A549 (cell line): ENCODE measurements around the gene ZNF491. TPM values are rescaled to one million over a fixed set of nuclear protein-coding genes. Genes with fewer than 3 reads are reported as not detected.
A peak's percentile ranks its signal among the peaks of the same experiment; 100 is the strongest.
"Not testable (repeated sequence)": the region's sequence is repeated elsewhere in the genome, so short reads cannot be mapped to it uniquely, and the experiment has no call there.

Experiments used
- ATAC-seq, 2 experiments: fragments of 200-7000 bp in 1 of 2; fragments of >200 bp in 1 of 2; cut with Nextera tagmentation in 1 of 2; cut with Tn5 transposase in 1 of 2; 3 replicates each; pipeline versions ENCODE4 v1.8.0 to v1.9.1; 2018 to 2020; ENCODE audit warnings: mild to moderate bottlenecking in 1 of 2, moderate library complexity in 1 of 2
- CTCF ChIA-PET: fragments of 300-600 bp; sonication (Branson Sonifier 250); formaldehyde crosslinking; extraction: SDS; loops from one replicate; lab custom pipeline; 2021; ENCODE audit warnings: antibody characterized with exemption, inconsistent platforms; lab: Yijun Ruan, JAX
- POLR2A ChIA-PET: fragments of 350-600 bp; formaldehyde crosslinking; extraction: SDS; loops from one replicate; lab custom pipeline; 2021; ENCODE audit warnings: antibody characterized with exemption, inconsistent platforms; lab: Yijun Ruan, JAX
- DNase-seq, 2 experiments: peaks; one replicate each; pipeline versions ENCODE4 v3.0.0 to v3.0.0-alpha.2; 2011 to 2016; ENCODE audit warnings: low read depth in 1 of 2, low spot score in 1 of 2
- FAIRE-seq: peaks from 2 replicates; lab custom pipeline; 2011; peaks lifted over from hg19 to GRCh38; lab: Jason Lieb, UNC
- H3K27ac ChIP-seq, 2 experiments: fragments of >200 bp; sonication (Bioruptor Twin); formaldehyde crosslinking; 3 replicates each; pipeline ENCODE4 v1.5.1; 2016 to 2017
- H3K4me1 ChIP-seq: fragments of >200 bp; sonication (Bioruptor Twin); formaldehyde crosslinking; 3 replicates; pipeline ENCODE4 v1.6.1; 2016
- H3K4me2 ChIP-seq: fragments of >200 bp; sonication (Bioruptor Twin); formaldehyde crosslinking; 3 replicates; pipeline ENCODE4 v1.6.1; 2016
- H3K4me3 ChIP-seq: fragments of >200 bp; sonication (Bioruptor Twin); formaldehyde crosslinking; 3 replicates; pipeline ENCODE4 v1.5.1; 2016
- H3K9me3 ChIP-seq: fragments of >200 bp; sonication (Bioruptor Twin); formaldehyde crosslinking; 3 replicates; pipeline ENCODE4 v1.6.1; 2016
- CEBPB ChIP-seq, 2 experiments: fragments of >200 bp in 1 of 2; sonication (Bioruptor Twin) in 1 of 2; formaldehyde crosslinking in 1 of 2; IDR thresholded peaks; 2 replicates each; pipeline ENCODE4 v1.6.1; 2012 to 2016
- FOSL2 ChIP-seq, 2 experiments: fragments of 450-650 bp in 1 of 2; fragments of >200 bp in 1 of 2; sonication (Bioruptor Twin) in 1 of 2; formaldehyde crosslinking; IDR thresholded peaks; 2 replicates each; pipeline versions ENCODE4 v1.5.0 to v1.6.1; 2016 to 2020; ENCODE audit warnings: mild to moderate bottlenecking in 1 of 2, moderate library complexity in 1 of 2
- FOXS1 ChIP-seq: fragments of 250-450 bp; sonication (Bioruptor Pico); IDR thresholded peaks from 2 replicates; pipeline ENCODE4 v1.5.0; 2020; ENCODE audit warnings: mild to moderate bottlenecking, moderate library complexity
- HOXB5 ChIP-seq: fragments of 250-450 bp; sonication (Bioruptor Pico); IDR thresholded peaks from 2 replicates; pipeline ENCODE4 v1.5.0; 2020; ENCODE audit warnings: mild to moderate bottlenecking, moderate library complexity
- JUNB ChIP-seq: fragments of >200 bp; sonication (Bioruptor Twin); formaldehyde crosslinking; IDR thresholded peaks from 2 replicates; pipeline ENCODE4 v1.6.1; 2016
- MAZ ChIP-seq: fragments of 150-350 bp; IDR thresholded peaks from 2 replicates; pipeline ENCODE4 v1.6.1; 2014; ENCODE audit warnings: antibody characterized with exemption, low read depth, low read length, borderline replicate concordance
- NPAS2 ChIP-seq: fragments of 250-450 bp; sonication (Bioruptor Pico); IDR thresholded peaks from 2 replicates; pipeline ENCODE4 v1.8.0; 2022; ENCODE audit warnings: mild to moderate bottlenecking, moderate library complexity, borderline replicate concordance
- NR3C1 ChIP-seq: fragments of >200 bp; sonication (Bioruptor Twin); formaldehyde crosslinking; IDR thresholded peaks from 3 replicates; pipeline ENCODE4 v1.6.1; 2017
- RAD21 ChIP-seq, 2 experiments: fragments of >200 bp in 1 of 2; sonication (Bioruptor Twin) in 1 of 2; formaldehyde crosslinking in 1 of 2; IDR thresholded peaks in 1 of 2; conservative IDR thresholded peaks in 1 of 2; 2 replicates in 1 of 2; 3 replicates in 1 of 2; pipeline ENCODE4 v1.6.1; 2012 to 2018; ENCODE audit warnings: inconsistent platforms in 1 of 2
- RFX5 ChIP-seq: fragments of 450-650 bp; IDR thresholded peaks from 2 replicates; pipeline ENCODE4 v1.7.1; 2014; ENCODE audit warnings: antibody characterized with exemption, mild to moderate bottlenecking, moderate library complexity
- SREBF2 ChIP-seq: fragments of 450-650 bp; IDR thresholded peaks from 2 replicates; pipeline ENCODE4 v1.6.1; 2014; ENCODE audit warnings: mild to moderate bottlenecking, moderate library complexity
- TFCP2L1 ChIP-seq: fragments of 250-450 bp; sonication (Bioruptor Pico); IDR thresholded peaks from 2 replicates; pipeline ENCODE4 v1.5.0; 2021; ENCODE audit warnings: mild to moderate bottlenecking
- WGBS: methylation state at CpG from one replicate; pipeline ENCODE4 v1.1.6; 2017; ENCODE audit errors: missing lambda C conversion rate; 5-methylcytosine and 5-hydroxymethylcytosine counted together
- polyA plus RNA-seq, 4 experiments: library from polyadenylated mRNA; depleted of rRNA in 3 of 4; stranded (reverse); fragments of >200 nt; fragmentation: RNase III in 1 of 4; extraction: RNeasy Plus Mini Kit Qiagen cat#74134 plus additional on column Dnase treatment in 1 of 4; gene quantifications; 2 replicates in 3 of 4; 3 replicates in 1 of 4; pipeline ENCODE4 v1.2.3, GENCODE V29; 2011 to 2017
- TF ChIP-seq, protein P1 (sequence below): fragments of 200-600 bp; sonication (generic); IDR thresholded peaks from 2 replicates; pipeline ENCODE4 v1.6.1; 2016; ENCODE audit warnings: antibody characterized with exemption, mild to moderate bottlenecking, moderate library complexity
- TF ChIP-seq, protein P2 (sequence below): fragments of >200 bp; sonication (Bioruptor Twin); formaldehyde crosslinking; IDR thresholded peaks from 3 replicates; pipeline ENCODE4 v1.5.1; 2016
- TF ChIP-seq, protein P3 (sequence below): IDR thresholded peaks from 2 replicates; pipeline ENCODE4 v1.6.1; 2012
- TF ChIP-seq, protein P4 (sequence below): IDR thresholded peaks from 2 replicates; pipeline ENCODE4 v1.6.1; 2012

The ZNF491 gene
- polyA plus RNA-seq, 2 of the 4 experiments (the other 2 are of a cell fraction): not detected

DNA sequence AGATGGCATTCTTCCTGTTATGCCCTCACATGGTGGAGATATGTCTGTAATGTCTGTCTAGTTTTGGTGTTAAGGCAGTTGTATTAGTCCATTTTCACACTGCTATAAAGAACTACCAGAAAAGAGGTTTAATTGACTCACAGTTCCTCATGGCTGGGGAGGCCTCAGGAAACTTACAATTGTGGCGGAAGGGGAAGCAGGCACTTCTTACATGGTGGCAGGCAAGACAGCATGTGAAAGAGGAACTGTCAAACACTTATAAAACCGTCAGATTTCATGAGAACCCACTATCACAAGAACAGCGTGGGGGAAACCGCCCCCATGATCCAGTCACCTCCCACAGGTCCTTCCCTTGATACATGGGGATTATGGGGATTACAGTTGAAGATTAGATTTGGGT lies 28.3 kb upstream of the ZNF491 start:
- ChIA-PET CTCF (no interaction called here), POLR2A (no interaction called here)
- H3K9me3 ChIP-seq: no peaks in the 10 kb centered on the region; the same call in 2 of the 3 replicates
- FAIRE-seq (no peak), DNase-seq (no peak), ATAC-seq (no peak)
- H3K4me2 ChIP-seq: no peak overlapping the region
- no peaks in the 10 kb centered on the region for H3K4me1 ChIP-seq
- TF ChIP-seq, protein P1, sequence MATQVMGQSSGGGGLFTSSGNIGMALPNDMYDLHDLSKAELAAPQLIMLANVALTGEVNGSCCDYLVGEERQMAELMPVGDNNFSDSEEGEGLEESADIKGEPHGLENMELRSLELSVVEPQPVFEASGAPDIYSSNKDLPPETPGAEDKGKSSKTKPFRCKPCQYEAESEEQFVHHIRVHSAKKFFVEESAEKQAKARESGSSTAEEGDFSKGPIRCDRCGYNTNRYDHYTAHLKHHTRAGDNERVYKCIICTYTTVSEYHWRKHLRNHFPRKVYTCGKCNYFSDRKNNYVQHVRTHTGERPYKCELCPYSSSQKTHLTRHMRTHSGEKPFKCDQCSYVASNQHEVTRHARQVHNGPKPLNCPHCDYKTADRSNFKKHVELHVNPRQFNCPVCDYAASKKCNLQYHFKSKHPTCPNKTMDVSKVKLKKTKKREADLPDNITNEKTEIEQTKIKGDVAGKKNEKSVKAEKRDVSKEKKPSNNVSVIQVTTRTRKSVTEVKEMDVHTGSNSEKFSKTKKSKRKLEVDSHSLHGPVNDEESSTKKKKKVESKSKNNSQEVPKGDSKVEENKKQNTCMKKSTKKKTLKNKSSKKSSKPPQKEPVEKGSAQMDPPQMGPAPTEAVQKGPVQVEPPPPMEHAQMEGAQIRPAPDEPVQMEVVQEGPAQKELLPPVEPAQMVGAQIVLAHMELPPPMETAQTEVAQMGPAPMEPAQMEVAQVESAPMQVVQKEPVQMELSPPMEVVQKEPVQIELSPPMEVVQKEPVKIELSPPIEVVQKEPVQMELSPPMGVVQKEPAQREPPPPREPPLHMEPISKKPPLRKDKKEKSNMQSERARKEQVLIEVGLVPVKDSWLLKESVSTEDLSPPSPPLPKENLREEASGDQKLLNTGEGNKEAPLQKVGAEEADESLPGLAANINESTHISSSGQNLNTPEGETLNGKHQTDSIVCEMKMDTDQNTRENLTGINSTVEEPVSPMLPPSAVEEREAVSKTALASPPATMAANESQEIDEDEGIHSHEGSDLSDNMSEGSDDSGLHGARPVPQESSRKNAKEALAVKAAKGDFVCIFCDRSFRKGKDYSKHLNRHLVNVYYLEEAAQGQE: no peak
- TF ChIP-seq RAD21 (conservative IDR thresholded peaks at IDR 0.05 in 1 of 2, IDR thresholded peaks at IDR 0.05 in 1 of 2) (no peak), FOXS1 (CRISPR knock-in tag) (no peak), FOSL2 (IDR thresholded peaks at IDR 0.05) (no peak), FOSL2 (CRISPR knock-in tag; IDR thresholded peaks at IDR 0.05) (no peak), MAZ (no peak)
- TF ChIP-seq, protein P2, sequence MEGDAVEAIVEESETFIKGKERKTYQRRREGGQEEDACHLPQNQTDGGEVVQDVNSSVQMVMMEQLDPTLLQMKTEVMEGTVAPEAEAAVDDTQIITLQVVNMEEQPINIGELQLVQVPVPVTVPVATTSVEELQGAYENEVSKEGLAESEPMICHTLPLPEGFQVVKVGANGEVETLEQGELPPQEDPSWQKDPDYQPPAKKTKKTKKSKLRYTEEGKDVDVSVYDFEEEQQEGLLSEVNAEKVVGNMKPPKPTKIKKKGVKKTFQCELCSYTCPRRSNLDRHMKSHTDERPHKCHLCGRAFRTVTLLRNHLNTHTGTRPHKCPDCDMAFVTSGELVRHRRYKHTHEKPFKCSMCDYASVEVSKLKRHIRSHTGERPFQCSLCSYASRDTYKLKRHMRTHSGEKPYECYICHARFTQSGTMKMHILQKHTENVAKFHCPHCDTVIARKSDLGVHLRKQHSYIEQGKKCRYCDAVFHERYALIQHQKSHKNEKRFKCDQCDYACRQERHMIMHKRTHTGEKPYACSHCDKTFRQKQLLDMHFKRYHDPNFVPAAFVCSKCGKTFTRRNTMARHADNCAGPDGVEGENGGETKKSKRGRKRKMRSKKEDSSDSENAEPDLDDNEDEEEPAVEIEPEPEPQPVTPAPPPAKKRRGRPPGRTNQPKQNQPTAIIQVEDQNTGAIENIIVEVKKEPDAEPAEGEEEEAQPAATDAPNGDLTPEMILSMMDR: no peak
- TF ChIP-seq, protein P3, sequence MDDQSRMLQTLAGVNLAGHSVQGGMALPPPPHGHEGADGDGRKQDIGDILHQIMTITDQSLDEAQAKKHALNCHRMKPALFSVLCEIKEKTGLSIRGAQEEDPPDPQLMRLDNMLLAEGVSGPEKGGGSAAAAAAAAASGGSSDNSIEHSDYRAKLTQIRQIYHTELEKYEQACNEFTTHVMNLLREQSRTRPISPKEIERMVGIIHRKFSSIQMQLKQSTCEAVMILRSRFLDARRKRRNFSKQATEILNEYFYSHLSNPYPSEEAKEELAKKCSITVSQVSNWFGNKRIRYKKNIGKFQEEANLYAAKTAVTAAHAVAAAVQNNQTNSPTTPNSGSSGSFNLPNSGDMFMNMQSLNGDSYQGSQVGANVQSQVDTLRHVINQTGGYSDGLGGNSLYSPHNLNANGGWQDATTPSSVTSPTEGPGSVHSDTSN: no peak
- no peak overlapping the region for H3K4me3 ChIP-seq
- no peak overlapping the region for H3K27ac ChIP-seq
- 14% methylated on average over 4 of the region's 4 CpGs for WGBS

DNA sequence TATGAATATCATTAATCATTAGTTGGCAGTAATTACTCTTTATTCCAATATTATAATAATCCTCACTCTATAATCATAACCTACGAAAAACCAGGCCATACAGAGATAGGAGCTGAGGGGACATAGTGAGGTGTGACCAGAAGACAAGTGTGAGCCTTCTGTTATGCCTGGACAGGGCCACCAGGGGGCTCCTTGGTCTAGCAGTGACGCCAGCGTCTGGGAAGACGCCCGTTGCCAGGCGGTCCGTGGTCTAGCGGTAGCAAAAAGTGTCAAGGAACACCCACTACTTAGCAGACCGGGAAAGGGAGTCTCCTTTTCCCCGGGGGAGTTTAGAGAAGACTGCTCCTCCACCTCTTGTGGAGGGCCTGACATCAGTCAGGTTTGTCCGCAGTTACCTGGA lies 26.8 kb upstream of the ZNF491 start:
- H3K9me3 ChIP-seq, CTCF ChIA-PET, H3K4me3 ChIP-seq, H3K4me2 ChIP-seq, H3K27ac ChIP-seq, ATAC-seq, H3K4me1 ChIP-seq, POLR2A ChIA-PET, FAIRE-seq: not testable (repeated sequence)
- DNase-seq: peak in 1 of 2 experiments; percentile 9
- 25% methylated on average over 11 of the region's 11 CpGs for WGBS

DNA sequence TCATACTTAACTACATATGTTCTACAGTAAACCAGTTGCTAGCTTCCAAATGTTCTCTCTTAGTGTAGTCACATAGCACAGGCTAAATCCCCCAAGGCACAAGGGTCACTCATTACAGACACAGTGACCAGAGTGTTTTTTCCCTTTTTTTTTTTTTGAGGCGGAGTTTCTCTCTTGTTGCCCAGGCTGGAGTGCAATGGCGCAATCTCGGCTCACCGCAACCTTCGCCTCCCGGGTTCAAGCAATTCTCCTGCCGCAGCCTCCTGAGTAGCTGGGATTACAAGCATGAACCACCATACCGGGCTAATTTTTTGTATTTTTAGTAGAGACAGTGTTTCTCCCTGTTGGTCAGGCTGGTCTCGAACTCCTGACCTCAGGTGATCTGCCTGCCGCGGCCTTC lies 21.7 kb upstream of the ZNF491 start:
- DNase-seq, H3K9me3 ChIP-seq, H3K27ac ChIP-seq, H3K4me1 ChIP-seq, H3K4me3 ChIP-seq, CTCF ChIA-PET, H3K4me2 ChIP-seq, FAIRE-seq, ATAC-seq, POLR2A ChIA-PET: not testable (repeated sequence)
- 44% methylated on average over 11 of the region's 11 CpGs for WGBS

DNA sequence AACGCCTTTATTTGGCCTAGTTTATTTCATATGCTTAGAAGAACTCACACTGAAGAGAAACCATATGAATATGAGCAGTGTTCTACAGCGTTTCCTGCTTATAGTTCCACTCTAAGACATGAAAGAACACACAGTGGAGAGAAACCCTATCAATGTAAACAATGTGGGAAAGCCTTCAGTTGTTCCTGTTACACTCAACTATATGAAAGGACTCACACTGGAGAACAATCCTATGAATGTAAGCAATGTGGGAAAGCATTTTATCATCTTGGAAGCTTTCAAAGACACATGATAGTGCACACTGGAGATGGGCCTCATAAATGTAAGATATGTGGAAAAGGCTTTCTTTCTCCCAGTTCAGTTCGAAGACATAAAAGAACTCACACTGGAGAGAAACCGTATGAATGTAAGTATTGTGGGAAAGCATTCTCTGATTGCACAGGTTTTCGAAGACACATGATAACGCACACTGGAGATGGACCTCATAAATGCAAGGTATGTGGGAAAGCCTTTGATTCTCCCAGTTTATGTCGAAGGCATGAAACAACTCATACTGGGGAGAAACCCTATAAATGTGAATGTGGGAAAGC lies 17.8 kb upstream of the ZNF491 start:
- FAIRE-seq (no peak), DNase-seq (no peak), ATAC-seq (no peak)
- POLR2A ChIA-PET: no interaction called here
- 22% methylated on average over 7 of the region's 7 CpGs for WGBS
- H3K4me1 ChIP-seq: no peaks in the 10 kb centered on the region
- H3K4me3 ChIP-seq: no peak overlapping the region
- TF ChIP-seq SREBF2 (no peak), NR3C1 (no peak), CEBPB (IDR thresholded peaks at IDR 0.05) (no peak), TFCP2L1 (CRISPR knock-in tag) (no peak), RFX5 (no peak), JUNB (no peak), HOXB5 (CRISPR knock-in tag) (no peak), NPAS2 (no peak)
- TF ChIP-seq, protein P4, sequence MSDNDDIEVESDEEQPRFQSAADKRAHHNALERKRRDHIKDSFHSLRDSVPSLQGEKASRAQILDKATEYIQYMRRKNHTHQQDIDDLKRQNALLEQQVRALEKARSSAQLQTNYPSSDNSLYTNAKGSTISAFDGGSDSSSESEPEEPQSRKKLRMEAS: no peak
- H3K27ac ChIP-seq: no peak overlapping the region
- CTCF ChIA-PET: no interaction called here
- peaks cover 10% of the 10 kb centered on the region; the same call in 2 of the 3 replicates for H3K9me3 ChIP-seq
- no peak overlapping the region for H3K4me2 ChIP-seq
